ENCODE data around the gene PXMP2.
"Not testable (repeated sequence)": the region's sequence is repeated elsewhere in the genome, so short reads cannot be mapped to it uniquely, and the experiment has no call there.

Gene PXMP2

GRCh38 chr12:132723764-132724140 lies 36.4 kb downstream of the PXMP2 start:
- no peak for DNase-seq

- DNase-seq, result no peak
Measured at GRCh38 chr12:132724506-132725241, 37.3 kb downstream of the PXMP2 start.

GRCh38 chr12:132726386-132726785 lies 39.0 kb downstream of the PXMP2 start:
- no peak for DNase-seq

- no peak for DNase-seq
Measured at GRCh38 chr12:132727091-132727794, 39.9 kb downstream of the PXMP2 start.

- DNase-seq, result no peak
Measured at GRCh38 chr12:132728502-132728901, 41.1 kb downstream of the PXMP2 start.

- peak; percentile 20 for DNase-seq
Measured at GRCh38 chr12:132729541-132730320, 42.3 kb downstream of the PXMP2 start.

- no peak for DNase-seq
Measured at GRCh38 chr12:132730353-132730752, 43.0 kb downstream of the PXMP2 start.

GRCh38 chr12:132731574-132731973 lies 44.2 kb downstream of the PXMP2 start:
- DNase-seq, result no peak

GRCh38 chr12:132734206-132734605 lies 46.8 kb downstream of the PXMP2 start:
- peak; percentile 64 for DNase-seq

GRCh38 chr12:132735496-132735895 lies 48.1 kb downstream of the PXMP2 start:
- no peak for DNase-seq

GRCh38 chr12:132736378-132736777 lies 49.0 kb downstream of the PXMP2 start:
- DNase-seq, result no peak

GRCh38 chr12:132736913-132737312 lies 49.5 kb downstream of the PXMP2 start:
- DNase-seq, result no peak

- DNase-seq, result no peak
Measured at GRCh38 chr12:132739600-132740312, 52.4 kb downstream of the PXMP2 start.

GRCh38 chr12:132740313-132740646 lies 52.9 kb downstream of the PXMP2 start:
- no peak for DNase-seq

- no peak for DNase-seq
Measured at GRCh38 chr12:132740652-132741051, 53.3 kb downstream of the PXMP2 start.

GRCh38 chr12:132741620-132742019 lies 54.2 kb downstream of the PXMP2 start:
- no peak for DNase-seq

- no peak for DNase-seq
Measured at GRCh38 chr12:132743831-132744230, 56.4 kb downstream of the PXMP2 start.

- no peak for DNase-seq
Measured at GRCh38 chr12:132746613-132747012, 59.2 kb downstream of the PXMP2 start.

- no peak for DNase-seq
Measured at GRCh38 chr12:132747395-132747794, 60.0 kb downstream of the PXMP2 start.

- no peak for DNase-seq
Measured at GRCh38 chr12:132747896-132748295, 60.5 kb downstream of the PXMP2 start.

GRCh38 chr12:132748319-132748718 lies 60.9 kb downstream of the PXMP2 start:
- DNase-seq, result no peak

- not testable (repeated sequence) for DNase-seq
Measured at GRCh38 chr12:132753670-132754069, 66.3 kb downstream of the PXMP2 start.
